BLaER1 treated with 17β-estradiol and CSF1 and Interleukin-3, amounts not matched to agents 10 nM and 100 nM (cell line): Measurements from ENCODE around the gene SPPL3.
A peak's percentile ranks its signal among the peaks of the same experiment; 100 is the strongest.

ENCODE experiments used
- H3K27ac ChIP-seq, 11 experiments: shearing (Covaris generic); formaldehyde crosslinking; 2 replicates each; pipeline ENCODE4 v1.8.1; 2022
- H3K27me3 ChIP-seq, 11 experiments: shearing (Covaris generic); formaldehyde crosslinking; 2 replicates each; pipeline ENCODE4 v1.8.1; 2022
- H3K36me3 ChIP-seq, 11 experiments: shearing (Covaris generic); formaldehyde crosslinking; 2 replicates each; pipeline ENCODE4 v1.8.1; 2022
- H3K4me1 ChIP-seq, 10 experiments: shearing (Covaris generic); formaldehyde crosslinking; 2 replicates each; pipeline ENCODE4 v1.8.1; 2022
- H3K4me2 ChIP-seq, 11 experiments: shearing (Covaris generic); formaldehyde crosslinking; 2 replicates each; pipeline ENCODE4 v1.8.1; 2022
- H3K4me3 ChIP-seq, 10 experiments: shearing (Covaris generic); formaldehyde crosslinking; 2 replicates each; pipeline ENCODE4 v1.8.1; 2022
- H3K9ac ChIP-seq, 11 experiments: shearing (Covaris generic); formaldehyde crosslinking; 2 replicates each; pipeline ENCODE4 v1.8.1; 2022
- H3K9me3 ChIP-seq, 11 experiments: shearing (Covaris generic); formaldehyde crosslinking; replicated peaks in 1 of 11; 2 replicates each; pipeline ENCODE4 v1.8.1; 2022
- H4K20me1 ChIP-seq, 11 experiments: shearing (Covaris generic); formaldehyde crosslinking; 2 replicates each; pipeline ENCODE4 v1.8.1; 2022
- Cebpa-rat ChIP-seq, 11 experiments: shearing (Covaris generic); IDR thresholded peaks; 2 replicates each; pipeline ENCODE4 v1.8.1; 2022

The SPPL3 gene

DNA sequence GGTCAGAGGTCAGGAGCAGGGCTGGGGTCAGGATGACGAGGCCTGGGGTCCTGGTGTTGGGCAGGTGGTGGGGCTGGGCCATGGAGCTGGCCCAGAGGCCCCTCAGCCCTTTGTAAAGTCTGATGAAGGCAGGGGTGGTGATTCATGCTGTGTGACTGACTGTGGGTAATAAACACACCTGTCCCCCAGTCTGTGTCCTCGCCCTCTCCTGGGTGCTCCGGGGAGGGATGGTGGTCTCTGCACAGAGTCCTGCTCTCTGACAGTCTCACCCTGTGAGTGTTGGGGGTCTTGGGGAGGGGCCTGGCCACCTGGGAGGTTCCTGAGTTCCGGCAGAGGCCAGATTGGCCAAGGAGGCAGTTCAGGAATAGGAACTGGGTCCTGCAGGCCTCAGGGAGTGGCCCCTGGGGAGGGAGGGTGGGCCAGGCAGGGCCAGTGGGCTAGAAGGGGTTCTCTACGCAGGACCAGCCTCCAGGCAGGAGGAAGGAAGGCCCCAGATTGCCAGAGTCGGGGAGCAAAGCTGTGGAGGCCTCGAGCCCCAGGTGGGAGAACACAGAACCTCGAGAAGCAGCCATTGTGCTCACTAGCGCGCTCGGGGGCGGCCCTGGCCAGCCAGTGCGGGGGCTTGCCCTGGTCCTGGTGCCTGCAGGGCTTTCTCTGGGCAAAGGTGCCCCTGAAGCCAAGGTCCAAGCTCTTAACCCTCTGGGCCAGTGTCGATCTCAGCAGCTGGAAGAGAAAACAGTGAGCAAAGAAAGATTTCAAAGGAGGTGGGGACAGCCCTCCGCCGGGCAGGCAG lies 164.1 kb downstream of the SPPL3 start:
- Histone ChIP-seq H3K27ac (0 out of 22 replicates have a peak overlapping the region, but pooled peaks of 1 of the 11 experiments have one; percentile 23), H3K4me1 (peaks cover 0 to 20% (median 11%) of the 10 kb centered on the region in 10 experiments; a peak in 13 of 20 replicates), H3K36me3 (peaks cover 0 to 16% (median 5%) of the 10 kb centered on the region in 11 experiments; a peak in 7 of 22 replicates)

DNA sequence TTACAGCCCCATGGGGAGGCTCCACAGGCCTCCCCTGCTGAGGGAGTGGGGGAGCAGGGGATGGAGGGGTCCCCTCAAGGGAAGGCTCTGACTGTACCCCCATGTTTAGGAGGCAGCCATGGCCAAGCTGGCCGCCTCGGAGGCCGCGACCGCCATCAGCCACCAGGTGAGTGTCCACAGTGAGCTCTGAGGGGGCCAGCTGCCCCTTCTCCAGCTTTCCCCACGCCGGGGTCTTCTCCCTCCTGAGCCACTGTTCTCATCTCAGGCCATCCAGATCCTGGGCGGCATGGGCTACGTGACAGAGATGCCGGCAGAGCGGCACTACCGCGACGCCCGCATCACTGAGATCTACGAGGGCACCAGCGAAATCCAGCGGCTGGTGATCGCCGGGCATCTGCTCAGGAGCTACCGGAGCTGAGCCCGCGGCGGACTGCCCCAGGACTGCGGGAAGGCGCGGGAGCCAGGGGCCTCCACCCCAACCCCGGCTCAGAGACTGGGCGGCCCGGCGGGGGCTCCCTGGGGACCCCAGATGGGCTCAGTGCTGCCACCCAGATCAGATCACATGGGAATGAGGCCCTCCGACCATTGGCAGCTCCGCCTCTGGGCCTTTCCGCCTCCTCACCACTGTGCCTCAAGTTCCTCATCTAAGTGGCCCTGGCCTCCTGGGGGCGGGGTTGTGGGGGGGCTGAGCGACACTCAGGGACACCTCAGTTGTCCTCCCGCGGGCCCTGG lies 165.0 kb downstream of the SPPL3 start:
- H3K4me1 ChIP-seq = peaks cover 0 to 20% (median 11%) of the 10 kb centered on the region in 10 experiments; a peak in 13 of 20 replicates
- no peak overlapping the region for H3K4me3 ChIP-seq
- H3K27me3 ChIP-seq = no peaks in the 10 kb centered on the region
- H3K36me3 ChIP-seq = peaks cover 0 to 16% (median 5%) of the 10 kb centered on the region in 11 experiments; a peak in 7 of 22 replicates
- H3K9ac ChIP-seq = no peak overlapping the region
- no peak for TF ChIP-seq Cebpa-rat (IDR thresholded peaks at IDR 0.05)
- H3K9me3 ChIP-seq = no peaks in the 10 kb centered on the region
- peak overlapping the region in 2 of 11 experiments; percentile 3 to 32; a peak in 2 of 22 replicates for H3K4me2 ChIP-seq
- 0 out of 22 replicates have a peak overlapping the region, but pooled peaks of 1 of the 11 experiments have one; percentile 23 for H3K27ac ChIP-seq
- peaks cover 0 to 35% (median 0%) of the 10 kb centered on the region in 11 experiments; a peak in 2 of 22 replicates for H4K20me1 ChIP-seq

More for the DNA sequence above, 164.1 kb downstream of the SPPL3 start:
- H3K4me3 ChIP-seq = no peak overlapping the region
- no peak for TF ChIP-seq Cebpa-rat (IDR thresholded peaks at IDR 0.05)
- peak overlapping the region in 2 of 11 experiments; percentile 3 to 32; a peak in 2 of 22 replicates for H3K4me2 ChIP-seq
- peaks cover 0 to 35% (median 0%) of the 10 kb centered on the region in 11 experiments; a peak in 2 of 22 replicates for H4K20me1 ChIP-seq
- no peak overlapping the region for H3K9ac ChIP-seq
- no peaks in the 10 kb centered on the region for H3K9me3 ChIP-seq
- H3K27me3 ChIP-seq = no peaks in the 10 kb centered on the region

DNA sequence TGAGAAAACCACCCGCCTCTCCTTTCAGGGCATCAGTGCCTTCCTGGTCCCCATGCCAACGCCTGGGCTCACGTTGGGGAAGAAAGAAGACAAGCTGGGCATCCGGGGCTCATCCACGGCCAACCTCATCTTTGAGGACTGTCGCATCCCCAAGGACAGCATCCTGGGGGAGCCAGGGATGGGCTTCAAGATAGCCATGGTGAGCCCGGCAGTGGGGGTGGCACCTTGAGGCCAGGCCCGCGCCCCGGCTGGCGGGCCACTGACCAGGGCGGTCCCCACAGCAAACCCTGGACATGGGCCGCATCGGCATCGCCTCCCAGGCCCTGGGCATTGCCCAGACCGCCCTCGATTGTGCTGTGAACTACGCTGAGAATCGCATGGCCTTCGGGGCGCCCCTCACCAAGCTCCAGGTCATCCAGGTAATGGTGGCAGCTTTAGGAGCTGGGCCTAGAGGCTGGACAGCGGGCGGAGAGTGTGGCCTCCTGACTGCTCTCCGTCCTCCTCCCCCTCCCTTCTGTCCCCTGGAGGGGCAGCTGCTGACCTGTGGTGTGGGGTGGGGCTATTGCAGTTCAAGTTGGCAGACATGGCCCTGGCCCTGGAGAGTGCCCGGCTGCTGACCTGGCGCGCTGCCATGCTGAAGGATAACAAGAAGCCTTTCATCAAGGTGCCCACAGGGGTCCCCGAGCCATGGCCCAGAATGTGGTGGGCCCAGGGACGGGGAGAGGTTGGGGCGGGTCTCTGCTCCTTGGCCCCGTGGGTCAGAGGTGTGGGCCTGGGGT lies 165.7 kb downstream of the SPPL3 start:
- H3K36me3 ChIP-seq = peaks cover 0 to 16% (median 5%) of the 10 kb centered on the region in 11 experiments; a peak in 7 of 22 replicates
- H3K4me3 ChIP-seq = no peak overlapping the region
- no peak overlapping the region for H3K27ac ChIP-seq
- H3K27me3 ChIP-seq = no peaks in the 10 kb centered on the region
- H3K9ac ChIP-seq = no peak overlapping the region
- no peak overlapping the region for H3K4me2 ChIP-seq
- H3K4me1 ChIP-seq = peaks cover 0 to 20% (median 10%) of the 10 kb centered on the region in 10 experiments; a peak in 13 of 20 replicates
- H4K20me1 ChIP-seq = peaks cover 0 to 35% (median 0%) of the 10 kb centered on the region in 11 experiments; a peak in 2 of 22 replicates
- no peak for TF ChIP-seq Cebpa-rat (IDR thresholded peaks at IDR 0.05)
- H3K9me3 ChIP-seq = no peaks in the 10 kb centered on the region

DNA sequence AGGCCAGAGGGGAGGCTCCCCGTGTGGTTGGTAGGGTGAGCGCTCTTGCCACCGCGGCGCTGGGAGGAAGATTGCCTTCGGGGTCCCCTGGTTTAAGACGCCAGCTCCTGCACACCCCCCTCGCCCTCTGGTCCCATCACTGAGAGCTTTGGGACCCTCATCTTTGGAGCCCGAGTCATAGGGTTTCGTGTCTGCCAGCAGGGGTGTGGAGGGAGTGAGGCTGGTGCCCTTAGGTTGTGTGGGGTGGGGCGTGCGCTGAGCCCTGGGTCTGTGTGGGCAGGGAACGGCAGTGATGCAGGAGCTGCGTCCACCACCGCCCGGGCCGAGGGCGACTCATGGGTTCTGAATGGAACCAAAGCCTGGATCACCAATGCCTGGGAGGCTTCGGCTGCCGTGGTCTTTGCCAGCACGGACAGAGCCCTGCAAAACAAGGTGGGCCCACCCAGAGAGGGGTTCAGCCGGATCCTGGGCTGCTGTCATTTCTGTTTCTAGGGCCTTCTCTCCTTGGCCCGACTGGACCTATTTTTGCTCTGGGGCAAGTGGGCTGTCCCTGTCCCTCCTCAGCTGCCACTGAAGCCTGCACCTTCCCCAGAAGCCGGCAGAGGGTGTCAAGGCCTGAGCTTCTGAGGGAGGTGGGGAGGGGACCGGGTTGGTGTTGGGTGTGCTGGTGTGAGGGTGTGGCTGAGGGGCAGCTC lies 166.5 kb downstream of the SPPL3 start:
- Histone ChIP-seq H3K9ac (no peak overlapping the region), H3K4me1 (peaks cover 0 to 20% (median 9%) of the 10 kb centered on the region in 10 experiments; a peak in 13 of 20 replicates), H4K20me1 (peaks cover 0 to 35% (median 0%) of the 10 kb centered on the region in 11 experiments; a peak in 2 of 22 replicates), H3K9me3 (peaks cover 0 to 1% (median 0%) of the 10 kb centered on the region in 11 experiments; a peak in 1 of 22 replicates), H3K4me3 (no peak overlapping the region), H3K27me3 (no peaks in the 10 kb centered on the region), H3K36me3 (peaks cover 0 to 16% (median 5%) of the 10 kb centered on the region in 11 experiments; a peak in 7 of 22 replicates), H3K4me2 (no peak overlapping the region), H3K27ac (no peak overlapping the region)
- TF ChIP-seq Cebpa-rat (IDR thresholded peaks at IDR 0.05) = no peak

DNA sequence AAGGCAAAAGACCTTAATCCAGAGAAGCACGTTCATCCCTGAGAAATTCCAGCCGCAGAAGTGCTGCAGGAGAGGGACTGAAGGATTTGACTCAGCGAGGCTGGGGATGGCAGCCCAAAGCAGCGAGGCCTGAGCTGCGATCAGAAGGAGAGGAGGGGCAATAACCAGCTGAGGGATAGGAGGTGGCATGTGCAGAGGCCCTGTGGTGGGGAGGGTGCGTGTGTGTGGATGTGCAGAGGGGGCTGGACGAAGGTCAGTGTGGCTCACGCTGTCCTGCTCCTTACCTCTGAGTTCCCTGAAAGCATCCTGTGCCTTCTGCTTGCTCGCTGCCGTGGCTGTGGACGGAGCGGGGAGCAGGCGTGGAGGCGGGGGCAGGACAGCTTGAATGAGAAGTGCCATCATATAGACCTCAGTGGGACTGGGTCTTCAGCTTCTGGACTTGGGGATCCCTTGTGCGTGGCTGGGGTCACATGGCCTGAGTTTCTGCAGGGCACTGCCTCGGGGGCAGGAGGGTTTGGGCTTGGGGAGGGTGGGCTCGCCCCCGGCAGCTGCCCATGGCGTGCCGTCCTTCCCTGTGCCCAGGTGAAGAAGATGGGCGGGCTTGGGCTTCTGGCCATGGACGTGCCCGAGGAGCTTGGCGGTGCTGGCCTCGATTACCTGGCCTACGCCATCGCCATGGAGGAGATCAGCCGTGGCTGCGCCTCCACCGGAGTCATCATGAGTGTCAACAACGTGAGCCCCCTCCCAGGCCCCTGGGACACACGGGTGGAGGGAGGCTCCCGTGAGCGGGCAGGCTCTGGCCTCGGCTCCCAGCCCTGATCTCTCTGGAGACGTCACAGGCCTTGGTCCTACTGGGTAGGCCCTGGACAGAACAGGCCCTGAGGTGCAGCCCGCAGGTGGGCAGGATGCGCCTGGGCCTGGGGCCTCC lies 167.5 kb downstream of the SPPL3 start:
- TF ChIP-seq Cebpa-rat (IDR thresholded peaks at IDR 0.05) = no peak

DNA sequence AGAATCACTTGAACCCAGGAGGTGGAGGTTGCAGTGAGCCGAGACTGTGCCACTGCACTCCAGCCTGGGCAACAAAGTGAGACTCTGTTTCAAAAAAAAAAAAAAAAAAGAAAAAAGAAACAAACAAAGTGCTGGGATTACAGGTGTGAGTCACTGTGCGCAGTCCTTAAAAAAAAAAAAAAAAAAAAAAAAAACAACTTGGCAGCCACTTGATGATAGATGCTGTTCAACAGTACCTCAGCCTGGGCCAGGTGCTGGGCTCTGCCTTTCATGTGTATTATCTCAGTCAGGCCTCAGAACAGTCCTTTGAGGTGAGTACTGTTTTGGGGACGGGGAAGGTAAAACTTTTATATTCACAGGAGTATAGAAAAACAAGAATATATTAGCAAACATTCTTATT lies 169.0 kb downstream of the SPPL3 start:
- H3K27me3 ChIP-seq = no peaks in the 10 kb centered on the region
- H4K20me1 ChIP-seq = peaks cover 0 to 35% (median 0%) of the 10 kb centered on the region in 11 experiments; a peak in 2 of 22 replicates
- H3K27ac ChIP-seq = no peak overlapping the region
- H3K9me3 ChIP-seq = peaks cover 0 to 11% (median 4%) of the 10 kb centered on the region in 11 experiments; a peak in 6 of 22 replicates
- no peak overlapping the region for H3K9ac ChIP-seq
- H3K4me3 ChIP-seq = no peak overlapping the region
- H3K36me3 ChIP-seq = peaks cover 8 to 28% (median 16%) of the 10 kb centered on the region in 11 experiments; a peak in 19 of 22 replicates
- no peak for TF ChIP-seq Cebpa-rat (IDR thresholded peaks at IDR 0.05)
- no peak overlapping the region for H3K4me2 ChIP-seq
- H3K4me1 ChIP-seq = peaks cover 0 to 9% (median 0%) of the 10 kb centered on the region in 10 experiments; a peak in 6 of 20 replicates

More for the DNA sequence above, 167.5 kb downstream of the SPPL3 start:
- H3K9ac ChIP-seq = no peak overlapping the region
- H3K4me3 ChIP-seq = no peak overlapping the region
- no peaks in the 10 kb centered on the region for H3K27me3 ChIP-seq
- peaks cover 0 to 12% (median 2%) of the 10 kb centered on the region in 10 experiments; a peak in 9 of 20 replicates for H3K4me1 ChIP-seq
- H3K27ac ChIP-seq = no peak overlapping the region
- H4K20me1 ChIP-seq = peaks cover 0 to 35% (median 0%) of the 10 kb centered on the region in 11 experiments; a peak in 2 of 22 replicates
- H3K36me3 ChIP-seq = peaks cover 0 to 16% (median 5%) of the 10 kb centered on the region in 11 experiments; a peak in 7 of 22 replicates
- H3K4me2 ChIP-seq = no peak overlapping the region
- H3K9me3 ChIP-seq = peaks cover 0 to 11% (median 4%) of the 10 kb centered on the region in 11 experiments; a peak in 6 of 22 replicates

DNA sequence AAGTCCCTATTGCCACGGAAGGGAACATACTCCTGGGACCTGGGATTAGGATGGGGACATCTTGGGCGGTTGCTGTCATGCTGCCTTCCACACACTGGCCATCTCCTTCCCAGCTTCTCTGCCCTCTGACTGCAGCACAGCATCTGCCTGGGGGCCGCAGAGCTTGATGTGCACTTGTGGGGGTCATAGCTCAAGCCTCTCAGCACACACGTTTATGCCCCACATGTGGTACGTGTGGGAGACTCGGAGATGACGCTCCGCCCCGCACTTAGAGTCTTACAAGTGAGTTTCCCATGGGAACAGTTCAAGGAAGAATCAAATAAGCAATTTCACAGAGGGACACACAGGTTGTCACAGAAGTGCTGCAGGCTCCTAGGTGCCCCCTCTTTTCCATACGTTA lies 169.9 kb downstream of the SPPL3 start:
- Histone ChIP-seq H3K4me3 (no peak overlapping the region), H3K36me3 (peaks cover 14 to 33% (median 24%) of the 10 kb centered on the region in 11 experiments; a peak in 20 of 22 replicates), H3K9ac (no peak overlapping the region), H3K27me3 (no peaks in the 10 kb centered on the region), H4K20me1 (peaks cover 0 to 32% (median 0%) of the 10 kb centered on the region in 11 experiments; a peak in 2 of 22 replicates), H3K27ac (no peak overlapping the region), H3K9me3 (peaks cover 0 to 11% (median 4%) of the 10 kb centered on the region in 11 experiments; a peak in 6 of 22 replicates), H3K4me1 (peaks cover 0 to 2% (median 0%) of the 10 kb centered on the region in 10 experiments; a peak in 4 of 20 replicates), H3K4me2 (no peak overlapping the region)
- TF ChIP-seq Cebpa-rat (IDR thresholded peaks at IDR 0.05) = no peak
